Mesothelial cell of epicardium (in vitro differentiated cells): ENCODE data around the gene RAB31. TPM values are rescaled to one million over a fixed set of nuclear protein-coding genes. Genes with fewer than 3 reads are reported as not detected.

ENCODE experiments used
- DNase-seq, 2 experiments: peaks; one replicate each; pipeline ENCODE4 v3.0.0; 2021; ENCODE audit warnings: low spot score in 2 of 2; ENCODE audit not compliant: unreplicated experiment in 2 of 2
- H3K27ac Mint-ChIP-seq: 2 replicates; pipeline ENCODE4 v1.8.0; 2021; ENCODE audit warnings: mixed read lengths
- H3K27me3 Mint-ChIP-seq: 2 replicates; pipeline ENCODE4 v1.8.0; 2021; ENCODE audit warnings: low read depth, mixed read lengths
- H3K36me3 Mint-ChIP-seq: 2 replicates; pipeline ENCODE4 v1.8.0; 2021; ENCODE audit warnings: mixed read lengths
- H3K4me1 Mint-ChIP-seq: 2 replicates; pipeline ENCODE4 v1.8.0; 2021; ENCODE audit warnings: mixed read lengths
- H3K4me3 Mint-ChIP-seq: 2 replicates; pipeline ENCODE4 v1.8.0; 2021; ENCODE audit warnings: mild to moderate bottlenecking, moderate library complexity, mixed read lengths
- H3K9me3 Mint-ChIP-seq: 2 replicates; pipeline ENCODE4 v1.8.0; 2021; ENCODE audit warnings: mixed read lengths
- CTCF ChIP-seq: fragments of 200-600 bp; sonication (generic); IDR thresholded peaks from one replicate; pipeline ENCODE4 v1.5.0; 2021; ENCODE audit warnings: antibody characterized with exemption; ENCODE audit not compliant: unreplicated experiment
- total RNA-seq: library from RNA; stranded (reverse); gene quantifications from 3 replicates; pipeline ENCODE4 v1.2.1, GENCODE V29; 2021

RAB31 gene
- 20.0 to 21.8 TPM (median 21.8 TPM) in 3 replicates for total RNA-seq

GRCh38 chr18:9708057-9708433 is at the start of gene RAB31:
RAB31 (plus strand) TSS chr18:9708301; CDS start chr18:9708406, 105 bp downstream.
- Mint-ChIP-seq H3K27ac (peak within 1 kb of the TSS; percentile 76), H3K4me1 (peaks cover 37% of the 10 kb centered on the region)

GRCh38 chr18:9659499-9660375 is 48.4 kb upstream of the RAB31 start:
- Mint-ChIP-seq H3K9me3 (peaks cover 4% of the 10 kb centered on the region), H3K4me1 (no peaks in the 10 kb centered on the region), H3K4me3 (no peak overlapping the region), H3K27ac (no peak overlapping the region), H3K36me3 (no peaks in the 10 kb centered on the region), H3K27me3 (no peaks in the 10 kb centered on the region)
- TF ChIP-seq CTCF = no peak
- no peak for DNase-seq

More at GRCh38 chr18:9708057-9708433, at the start of gene RAB31:
- DNase-seq = peak; percentile 30 to 65
- no peaks in the 10 kb centered on the region for H3K36me3 Mint-ChIP-seq
- TF ChIP-seq CTCF = no peak
- H3K9me3 Mint-ChIP-seq = no peaks in the 10 kb centered on the region
- H3K27me3 Mint-ChIP-seq = peaks cover 20% of the 10 kb centered on the region
- H3K4me3 Mint-ChIP-seq = peak within 1 kb of the TSS; percentile 84

GRCh38 chr18:9661564-9661963 is 46.5 kb upstream of the RAB31 start:
- no peaks in the 10 kb centered on the region for H3K4me1 Mint-ChIP-seq
- no peak for DNase-seq
- H3K36me3 Mint-ChIP-seq = no peaks in the 10 kb centered on the region
- no peak for TF ChIP-seq CTCF
- no peak overlapping the region for H3K27ac Mint-ChIP-seq
- no peak overlapping the region for H3K4me3 Mint-ChIP-seq
- peaks cover 7% of the 10 kb centered on the region for H3K9me3 Mint-ChIP-seq
- no peaks in the 10 kb centered on the region for H3K27me3 Mint-ChIP-seq

- TF ChIP-seq CTCF = no peak
- Mint-ChIP-seq H3K27ac (no peak overlapping the region), H3K4me1 (no peaks in the 10 kb centered on the region), H3K27me3 (no peaks in the 10 kb centered on the region), H3K36me3 (no peaks in the 10 kb centered on the region), H3K4me3 (no peak overlapping the region), H3K9me3 (peaks cover 7% of the 10 kb centered on the region)
- DNase-seq = no peak
Observed at GRCh38 chr18:9663377-9663776, 44.7 kb upstream of the RAB31 start.

- H3K4me1 Mint-ChIP-seq = no peaks in the 10 kb centered on the region
- H3K27ac Mint-ChIP-seq = no peak overlapping the region
- no peak for TF ChIP-seq CTCF
- H3K4me3 Mint-ChIP-seq = no peak overlapping the region
- H3K9me3 Mint-ChIP-seq = peaks cover 7% of the 10 kb centered on the region
- H3K27me3 Mint-ChIP-seq = no peaks in the 10 kb centered on the region
- H3K36me3 Mint-ChIP-seq = no peaks in the 10 kb centered on the region
- DNase-seq = no peak
Observed at GRCh38 chr18:9665314-9665713, 42.8 kb upstream of the RAB31 start.
